GM18519 (cell line): ENCODE results near the gene NRP1.

ENCODE experiments used
- ATAC-seq: cut with Tn5 transposase; IDR thresholded peaks from one replicate; pipeline ENCODE4 v1.9.1; 2021; ENCODE audit warnings: mild to moderate bottlenecking, moderate library complexity; ENCODE audit not compliant: unreplicated experiment, low FRiP score

The NRP1 gene

DNA sequence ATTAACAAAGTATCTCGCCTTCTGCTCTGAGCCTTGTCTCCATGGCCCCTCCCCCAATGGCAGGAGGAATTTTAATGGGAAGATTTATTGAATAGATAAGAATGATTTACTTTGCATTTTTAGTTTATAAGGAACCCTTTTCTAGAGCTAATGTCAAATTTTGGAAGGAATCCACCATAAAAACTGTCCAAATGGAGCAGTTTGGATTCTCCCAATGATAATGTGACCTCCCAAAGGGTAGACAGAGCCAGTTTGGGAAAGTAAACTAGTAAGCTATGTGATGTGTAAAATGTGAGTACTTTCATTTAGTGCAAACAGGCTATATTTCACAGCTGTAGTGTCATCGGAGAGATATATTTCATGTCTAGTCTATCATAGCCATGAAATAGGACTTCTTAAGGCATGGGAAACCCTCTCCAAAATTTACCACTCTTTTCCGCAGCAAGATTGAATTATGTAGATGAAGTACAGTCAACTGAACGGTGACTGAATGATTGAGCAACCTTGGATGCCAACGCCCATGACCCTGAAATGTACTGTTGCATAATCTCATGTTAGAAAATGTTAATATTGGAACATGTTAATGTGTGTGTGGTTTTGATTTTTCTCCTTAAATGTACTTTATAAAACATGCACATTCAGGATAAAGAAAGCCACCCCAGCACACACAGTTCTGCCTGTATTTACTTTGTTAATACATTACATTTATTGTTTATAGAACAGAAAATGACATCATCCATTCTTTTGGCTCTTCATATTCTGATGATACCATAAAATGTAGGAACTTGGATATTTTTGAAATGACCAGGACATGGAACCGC is 140.6 kb downstream of the NRP1 start:
- ATAC-seq = no peak

DNA sequence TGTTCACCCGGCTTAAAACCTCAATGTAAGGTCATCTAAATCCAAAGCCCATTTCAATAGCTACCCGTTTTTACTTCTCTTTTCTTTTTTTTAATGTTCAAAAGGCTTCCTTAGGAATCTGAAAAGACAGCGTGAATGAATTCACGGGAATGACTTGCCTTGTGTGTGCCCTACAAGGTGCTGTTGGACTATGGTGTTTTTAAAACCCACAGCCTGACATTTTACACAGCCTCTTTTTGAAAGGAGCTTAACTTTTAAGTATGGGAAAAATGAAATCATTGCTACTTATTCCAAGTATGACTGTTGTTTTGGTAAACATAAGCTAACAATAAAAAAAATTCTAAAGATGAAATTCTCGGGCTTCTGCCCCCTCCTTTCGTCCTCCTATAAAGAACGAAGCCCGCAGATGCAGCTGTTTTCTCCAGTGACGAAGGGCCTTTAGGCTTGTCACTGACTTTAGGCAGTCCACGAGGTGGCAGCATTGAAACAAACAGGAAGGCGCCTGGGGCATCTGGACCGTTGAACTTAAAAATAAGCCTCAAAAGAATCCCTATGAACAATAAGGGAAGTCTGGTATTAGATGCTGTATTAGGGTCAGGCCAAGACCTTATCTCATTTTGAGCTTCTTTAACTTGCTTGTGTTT is 141.3 kb downstream of the NRP1 start:
- ATAC-seq = peak; percentile 82

DNA sequence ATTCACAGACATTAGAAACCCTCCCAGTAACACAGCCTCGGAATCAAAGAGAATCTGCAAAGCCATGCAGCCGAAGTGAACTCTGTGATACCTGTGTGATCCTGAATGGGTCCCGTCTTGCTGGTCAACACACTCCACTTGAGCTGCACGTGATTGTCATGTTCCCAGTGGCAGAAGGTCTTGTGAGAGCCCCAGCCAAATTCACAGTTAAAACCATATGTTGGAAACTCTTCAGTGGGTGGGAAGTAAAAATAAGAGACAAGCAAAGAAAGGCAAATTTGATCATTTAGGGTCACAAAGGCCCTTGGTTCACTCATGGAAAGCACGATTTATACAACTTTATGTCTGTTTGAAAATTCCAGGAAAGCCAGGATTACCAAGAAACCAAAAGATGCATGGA is 142.3 kb downstream of the NRP1 start:
- ATAC-seq = no peak

DNA sequence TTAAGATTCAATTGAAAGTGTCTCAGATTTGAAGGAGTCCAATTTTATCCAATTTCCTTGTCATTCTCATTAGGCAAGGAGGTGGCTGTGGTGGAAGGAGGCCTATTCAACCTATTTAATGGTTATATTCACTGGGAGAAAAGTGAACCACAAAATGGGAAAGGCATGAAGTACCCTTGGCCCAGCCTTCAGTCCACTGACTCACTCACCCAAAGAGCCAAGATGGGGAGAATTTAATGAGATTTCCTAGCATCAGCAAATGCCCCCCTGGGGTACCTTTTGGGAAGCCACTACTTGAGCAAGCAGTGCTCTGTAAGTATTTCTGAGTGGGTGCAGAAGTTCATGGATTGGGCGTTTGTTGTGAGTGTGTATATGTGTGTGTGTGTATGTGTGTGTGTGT is 144.1 kb downstream of the NRP1 start:
- no peak for ATAC-seq

DNA sequence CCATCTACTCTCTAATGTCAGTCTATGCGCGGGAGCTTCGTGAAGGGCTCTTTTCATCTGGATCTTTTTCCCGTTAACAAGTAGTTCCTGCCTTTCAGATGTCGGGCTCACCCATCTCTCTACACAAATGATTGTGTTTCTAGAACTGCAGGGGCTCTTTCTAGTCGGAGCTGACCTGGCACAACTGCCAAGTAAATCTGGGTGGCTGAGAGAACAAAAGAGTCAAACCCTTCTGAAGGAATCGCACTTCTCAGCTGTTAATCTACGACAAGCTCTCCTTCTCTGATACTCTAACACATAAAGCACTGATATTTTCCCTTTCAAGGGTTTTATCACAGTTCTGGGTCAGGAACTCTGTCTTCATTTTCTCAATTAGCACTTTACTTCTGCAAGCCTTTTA is 144.7 kb downstream of the NRP1 start:
- ATAC-seq = no peak

DNA sequence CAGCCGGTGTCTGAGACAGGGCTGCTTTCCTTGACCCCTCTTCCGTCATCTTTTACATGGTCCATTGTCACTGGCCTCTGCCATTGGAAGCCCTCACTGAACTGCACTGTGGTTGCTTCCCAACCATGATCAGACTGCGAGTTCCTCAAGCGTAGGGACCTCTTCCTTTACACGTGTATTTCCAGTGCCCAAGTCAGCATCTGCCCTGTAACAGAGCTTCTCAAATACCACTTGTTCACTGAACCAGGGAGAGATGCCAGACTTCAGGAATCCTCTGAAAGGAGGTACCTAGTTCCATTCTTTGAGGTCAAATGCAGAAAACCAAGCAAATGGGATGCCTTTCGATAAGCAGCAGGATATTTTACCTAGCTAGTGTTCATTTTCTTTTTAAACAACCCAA is 145.1 kb downstream of the NRP1 start:
- ATAC-seq = no peak

DNA sequence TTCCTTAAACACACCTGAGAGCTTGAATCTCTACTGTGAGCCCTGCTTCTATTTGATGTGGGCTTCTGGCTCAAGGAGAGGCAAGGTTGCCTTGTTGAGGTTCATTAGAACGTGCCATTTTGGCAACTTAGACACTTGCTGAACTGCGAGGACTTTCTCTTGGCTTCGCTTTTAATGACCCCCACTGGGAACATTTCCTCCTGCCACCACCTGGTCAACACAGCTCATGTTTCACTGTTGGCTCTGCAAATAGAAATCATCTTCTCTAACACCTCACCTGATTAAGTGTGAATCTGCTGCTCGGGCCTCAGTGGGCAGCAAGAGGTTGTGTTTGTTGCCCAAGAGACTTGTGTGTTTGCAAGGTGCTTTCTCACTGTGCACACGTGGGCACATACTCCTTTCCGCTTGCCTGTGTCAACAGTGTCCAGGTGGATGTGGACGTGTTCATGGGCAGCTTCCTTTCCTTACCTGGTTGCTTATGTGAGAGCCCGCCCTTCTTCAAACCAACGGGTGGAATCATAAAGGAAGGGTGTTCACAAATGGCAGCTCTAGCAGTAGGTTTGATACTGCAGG is 147.0 kb downstream of the NRP1 start:
- no peak for ATAC-seq

DNA sequence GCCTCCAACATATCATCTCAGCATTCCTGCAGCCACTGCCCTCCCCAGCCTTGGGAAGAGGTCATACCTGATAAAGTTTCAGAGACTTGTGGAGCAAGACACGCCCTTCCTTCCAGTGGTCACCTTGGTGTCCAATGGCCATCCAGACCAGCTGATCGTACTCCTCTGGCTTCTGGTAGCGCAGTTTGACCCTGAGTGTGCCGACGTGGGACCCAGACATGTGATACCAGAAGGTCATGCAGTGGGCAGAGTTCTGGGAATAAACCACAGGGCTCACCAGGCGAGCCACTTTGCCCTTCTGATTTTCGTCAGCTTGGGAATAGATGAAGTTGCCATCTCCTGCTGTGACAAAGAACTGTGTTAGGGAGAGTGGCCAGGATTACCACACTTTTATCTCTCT is 148.3 kb downstream of the NRP1 start:
- no peak for ATAC-seq

DNA sequence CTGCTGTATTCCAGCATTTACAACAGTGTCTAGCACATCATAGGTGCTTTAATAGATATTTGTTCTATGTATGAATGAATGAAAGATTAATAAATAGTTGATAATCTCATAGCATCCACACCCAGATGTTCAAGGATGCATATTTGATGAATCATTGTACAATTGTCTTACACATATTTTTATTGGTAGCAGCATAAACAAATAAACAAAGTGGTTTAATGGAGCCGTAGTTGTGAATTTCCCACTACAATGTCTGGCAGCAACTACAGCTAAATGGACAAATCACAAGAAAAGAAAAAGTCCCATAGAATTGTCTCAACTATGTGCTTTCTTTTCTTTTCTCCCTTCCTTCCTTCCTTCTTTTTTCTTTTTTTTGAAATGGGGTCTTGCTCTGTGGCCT is 150.8 kb downstream of the NRP1 start:
- no peak for ATAC-seq

DNA sequence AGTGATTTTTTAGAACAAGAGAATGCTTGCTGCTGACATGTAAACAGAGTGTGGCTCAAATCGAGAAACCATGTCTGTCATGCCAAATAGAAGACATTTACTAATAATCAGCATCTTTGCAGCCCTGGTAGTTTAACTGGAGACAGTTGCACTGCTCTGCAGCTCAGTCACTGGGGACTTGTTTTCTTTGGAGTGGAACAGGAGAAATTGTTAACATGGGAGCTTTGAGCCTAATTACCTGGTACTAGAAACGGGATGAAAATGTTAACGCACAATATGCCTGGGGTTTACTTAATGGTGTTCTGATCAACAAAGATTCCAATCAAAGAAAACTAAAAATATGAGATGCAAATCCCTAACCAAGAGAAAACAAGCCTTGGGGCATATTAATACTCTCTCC is 153.5 kb downstream of the NRP1 start:
- no peak for ATAC-seq

DNA sequence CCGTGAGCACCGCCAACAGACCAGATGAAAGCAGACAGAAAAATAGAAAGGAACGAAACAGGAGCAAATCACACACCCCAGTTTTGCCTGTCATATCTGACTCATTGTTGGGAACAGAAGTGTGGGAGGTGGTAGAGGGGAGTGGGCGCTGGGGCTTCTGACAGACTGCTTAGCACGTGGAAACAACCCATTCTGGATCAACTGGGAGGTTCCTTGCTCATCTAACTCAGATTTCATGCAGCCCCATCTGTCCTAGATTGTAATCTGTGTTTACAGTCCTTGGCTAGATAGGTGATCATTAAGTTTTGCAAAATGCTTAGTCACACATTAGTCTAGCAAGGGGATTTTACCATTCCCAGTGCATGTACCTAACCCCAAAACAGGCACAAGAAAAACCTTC is 154.1 kb downstream of the NRP1 start:
- no peak for ATAC-seq

DNA sequence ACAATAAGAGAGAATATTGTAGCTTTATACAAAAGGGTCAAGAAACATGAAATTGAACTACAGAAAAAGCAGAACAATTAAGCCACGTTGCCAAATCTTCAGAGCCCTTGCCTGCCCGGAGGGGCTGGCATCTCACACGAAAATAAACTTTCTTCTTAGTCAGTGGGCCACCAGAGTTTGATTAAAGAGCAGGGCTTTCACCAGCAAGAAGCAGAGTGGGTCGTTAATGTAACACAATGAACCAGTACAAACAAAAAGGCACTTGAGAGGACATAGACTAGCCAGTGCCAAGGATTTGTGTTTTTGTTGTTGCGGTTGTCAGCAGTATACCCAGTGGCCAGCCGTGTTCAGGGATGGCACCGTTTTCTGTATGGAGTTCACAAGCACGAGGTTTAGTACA is 155.4 kb downstream of the NRP1 start:
- no peak for ATAC-seq

DNA sequence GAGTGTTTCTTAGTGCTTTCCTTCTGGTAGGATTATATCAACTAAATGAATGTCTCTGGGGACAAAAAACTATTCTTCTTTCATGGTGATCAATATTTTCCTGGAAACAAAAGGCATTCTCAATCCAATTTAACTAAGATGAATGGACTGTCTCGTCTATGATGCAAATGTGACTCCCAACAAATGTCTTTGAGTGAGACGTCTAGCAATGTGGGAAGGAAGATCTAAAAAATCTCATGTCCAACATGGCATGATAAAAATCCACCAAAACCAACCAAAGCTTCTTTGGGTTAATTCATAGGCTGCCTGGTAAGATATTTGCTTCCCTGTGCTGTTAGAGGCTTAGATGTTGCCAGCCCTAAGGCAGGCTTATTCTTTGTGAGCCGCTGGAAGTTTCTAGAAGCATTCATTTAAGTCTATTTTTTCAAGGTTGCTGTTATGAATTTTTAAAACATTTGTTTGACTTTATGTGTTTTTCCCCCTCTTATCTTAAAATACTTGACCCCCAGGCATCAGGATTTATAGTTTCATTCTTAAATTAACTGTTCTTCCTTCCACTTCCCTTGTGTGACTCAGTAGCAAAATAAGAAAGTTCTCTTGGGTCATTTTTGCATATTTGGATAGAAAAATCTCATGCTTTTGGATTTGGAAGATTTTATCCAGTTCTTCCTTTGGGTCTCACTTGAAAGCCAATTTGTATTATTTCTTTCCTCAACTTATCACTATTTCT is 156.3 kb downstream of the NRP1 start:
- no peak for ATAC-seq

DNA sequence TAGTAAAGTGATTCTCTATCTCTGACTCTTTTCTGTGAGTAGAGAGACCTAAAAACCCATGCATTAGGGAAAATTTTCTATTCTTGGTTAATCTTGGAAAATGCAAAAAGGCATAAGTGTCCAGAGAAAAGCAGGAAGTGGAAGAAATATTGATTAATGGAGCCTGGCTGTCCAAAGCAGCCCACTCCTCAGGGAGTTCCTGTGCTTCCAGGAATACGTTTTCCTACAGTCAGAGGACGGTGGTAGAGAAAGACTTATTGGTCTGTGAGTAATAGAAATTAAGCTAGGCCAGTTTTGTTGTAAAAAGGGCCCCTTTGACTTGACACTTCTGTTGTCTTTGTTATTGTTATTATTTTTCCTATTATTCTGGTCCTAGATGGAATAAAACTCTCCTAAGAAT is 157.8 kb downstream of the NRP1 start:
- no peak for ATAC-seq

DNA sequence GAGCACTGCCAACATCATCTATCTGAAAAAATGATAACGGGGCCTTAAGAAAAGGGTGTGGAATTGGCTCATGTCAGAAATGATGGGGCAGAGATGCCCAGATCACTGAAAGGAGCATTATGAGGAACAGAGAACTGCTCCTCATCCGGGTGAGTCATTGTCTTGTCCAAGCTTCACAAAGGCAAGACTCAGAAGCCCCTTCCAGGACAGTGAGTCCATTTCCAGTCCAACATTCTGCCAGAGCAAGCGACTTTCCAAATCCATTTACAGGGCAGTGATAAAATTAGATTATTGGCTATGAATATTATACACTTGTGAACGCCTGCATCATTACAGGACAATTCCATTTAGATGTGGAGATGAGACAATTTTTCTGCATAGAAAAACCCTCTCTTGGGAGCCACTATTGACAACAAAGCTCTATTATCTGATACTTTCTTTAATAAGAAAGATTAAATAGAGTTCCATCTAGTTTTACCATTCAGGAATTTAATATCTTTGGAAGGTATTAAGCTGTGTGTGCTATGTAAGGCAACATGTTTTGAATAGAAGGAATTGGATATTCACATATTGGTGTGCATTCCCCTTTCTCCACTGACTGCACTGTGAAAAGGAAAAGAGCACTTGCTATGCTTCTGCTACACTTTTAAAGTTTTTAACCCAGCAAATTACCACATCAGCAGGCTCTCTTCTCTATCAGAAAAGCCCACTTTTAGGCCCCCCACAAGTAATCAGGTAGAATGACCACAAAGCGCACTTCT is 159.6 kb downstream of the NRP1 start:
- no peak for ATAC-seq

DNA sequence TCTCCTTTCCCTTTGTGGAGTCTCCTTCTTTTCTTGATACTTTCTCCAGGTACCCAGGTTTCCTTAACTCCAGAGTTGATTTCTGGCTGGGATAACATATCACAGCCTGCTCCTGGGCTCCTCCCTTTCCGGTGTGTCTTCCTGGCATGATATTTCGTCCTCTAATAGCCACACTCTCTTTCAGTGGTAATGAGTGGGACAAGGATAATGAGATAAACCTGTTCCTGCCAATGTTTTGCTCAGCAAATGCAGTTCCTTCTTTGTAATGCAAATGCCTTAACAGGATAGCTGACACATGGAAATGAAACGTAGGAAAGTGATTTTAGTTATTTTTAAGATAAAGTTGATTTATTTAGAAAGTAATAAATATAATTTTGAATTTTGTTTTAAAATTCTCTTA is 168.6 kb downstream of the NRP1 start:
- ATAC-seq = no peak

DNA sequence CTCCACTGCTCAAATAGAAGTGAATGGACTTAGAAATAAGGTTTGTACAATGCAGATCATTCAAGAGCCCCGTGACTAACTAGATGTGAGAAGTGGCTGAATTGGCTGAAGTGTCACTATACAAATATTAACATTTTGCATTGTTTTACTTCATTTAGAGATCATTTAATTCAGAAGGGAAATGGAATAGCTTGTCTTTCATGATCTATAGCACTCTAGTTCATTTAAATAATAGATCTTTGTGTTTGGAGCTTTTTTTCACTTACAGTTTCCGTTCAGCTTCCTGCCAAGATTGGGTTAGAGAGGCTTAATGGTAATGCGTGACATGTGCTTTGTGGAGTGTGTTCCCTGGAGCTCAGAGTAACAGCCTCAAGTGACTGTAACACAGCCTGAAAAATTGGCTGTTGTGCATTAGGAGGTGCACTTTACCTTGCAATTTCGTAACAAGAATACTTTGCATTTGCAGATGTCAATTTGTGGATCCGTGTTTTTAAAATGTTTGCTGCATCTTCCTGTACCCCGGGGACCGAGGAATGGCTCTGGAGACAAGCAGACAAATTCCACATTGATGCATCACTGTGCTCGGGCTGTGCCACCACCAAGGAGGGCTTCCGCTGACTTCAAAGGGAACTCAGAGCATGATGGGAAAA is 170.3 kb downstream of the NRP1 start:
- ATAC-seq = no peak

DNA sequence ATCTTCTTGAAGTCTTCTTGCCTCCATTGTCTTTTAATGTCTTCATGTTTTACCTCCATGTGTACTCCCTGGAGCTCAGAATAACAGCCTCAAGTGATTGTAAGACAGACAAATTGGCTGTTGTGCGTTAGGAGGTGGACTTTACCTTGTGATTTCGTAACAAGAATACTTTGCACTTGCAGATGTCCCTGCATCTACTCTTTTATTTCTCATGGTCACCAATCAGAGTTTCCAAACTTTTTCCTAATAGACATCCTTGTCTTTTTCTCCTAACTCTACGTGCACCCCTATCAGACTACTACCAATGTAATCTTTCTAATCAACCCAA is 172.3 kb downstream of the NRP1 start:
- ATAC-seq = no peak

DNA sequence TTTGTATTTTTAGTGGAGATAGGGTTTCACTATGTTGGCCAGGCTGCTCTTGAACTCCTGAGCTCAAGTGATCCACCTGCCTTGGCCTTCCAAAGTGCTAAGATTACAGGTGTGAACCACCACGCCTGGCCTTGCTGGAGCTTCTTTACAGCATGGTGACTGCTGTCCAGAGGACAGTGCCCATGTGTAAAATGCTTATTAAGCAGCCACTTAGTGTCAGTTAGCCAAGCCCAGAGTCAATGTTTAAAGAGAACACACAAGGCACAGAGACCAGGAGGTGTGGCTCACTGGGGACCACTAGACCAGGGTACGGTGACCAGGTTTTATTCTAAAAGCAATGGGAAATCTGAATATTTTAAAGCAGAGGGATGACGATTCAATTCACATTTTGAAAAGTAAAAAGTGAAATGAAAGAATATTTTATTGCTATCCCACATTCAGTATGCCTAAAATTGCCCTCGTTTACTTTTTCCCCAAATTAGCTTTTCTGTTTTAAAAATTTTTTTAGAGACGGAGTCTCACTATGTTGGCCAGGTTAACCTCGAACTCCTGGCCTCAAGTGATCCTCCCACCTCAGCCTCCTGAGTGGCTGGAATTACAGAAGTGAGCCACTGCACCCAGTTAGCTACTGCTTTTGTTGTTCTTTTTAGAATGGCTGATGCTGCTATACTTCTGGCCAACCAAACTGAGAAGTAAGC is 172.8 kb downstream of the NRP1 start:
- ATAC-seq = no peak

DNA sequence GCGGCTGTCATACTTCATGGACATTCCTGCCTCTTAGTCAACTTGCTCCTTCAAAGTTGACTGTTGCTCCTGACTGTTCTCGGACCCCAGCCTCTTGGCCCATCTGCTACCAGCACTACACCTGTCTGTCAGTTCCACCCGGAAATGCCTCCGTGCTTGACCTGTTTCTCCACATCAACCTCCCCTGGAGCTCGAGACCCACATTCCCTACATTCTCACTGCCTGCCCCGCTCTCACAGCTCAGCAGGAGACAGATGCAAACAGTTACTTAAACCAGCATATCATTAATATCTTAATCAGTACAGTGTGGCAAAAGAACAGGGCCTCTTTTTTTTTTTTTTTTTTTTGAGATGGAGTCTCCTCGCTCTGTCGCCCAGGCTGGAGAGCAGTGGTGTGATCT is 174.3 kb downstream of the NRP1 start:
- no peak for ATAC-seq
